ENCODE data around the gene CRYBG1. TPM values are rescaled to one million over a fixed set of nuclear protein-coding genes. Genes with fewer than 3 reads are reported as not detected.
A peak's percentile ranks its signal among the peaks of the same experiment; 100 is the strongest.

The CRYBG1 gene
- total RNA-seq, 1 experiment from 2014 or later: 19.9 TPM

- ATAC-seq: peak; percentile 33
- CTCF ChIA-PET: interaction anchor here (0.5 to 1.1 kb wide), 3 partner anchors 64 to 148 kb away, joined by 3 to 6 read pairs (median 3); no protein-coding TSS in a partner anchor
- Histone ChIP-seq H3K79me2 (ENCODE audit: low read length) (peaks cover 56% of the 10 kb centered on the region), H3K27me3 (ENCODE audit: low read length) (no peaks in the 10 kb centered on the region), H3K27ac (ENCODE audit: low read length) (peak overlapping the region; percentile 84), H3K36me3 (ENCODE audit: low read depth, low read length) (no peaks in the 10 kb centered on the region), H2AFZ (ENCODE audit: low read length) (peak overlapping the region; percentile 95), H3K4me1 (ENCODE audit: insufficient read depth, low read length) (peaks cover 35% of the 10 kb centered on the region), H3F3A (ENCODE audit: low read length, unreplicated experiment) (no peaks in the 10 kb centered on the region), H4K20me1 (ENCODE audit: low read length) (no peaks in the 10 kb centered on the region), H3K4me3 (ENCODE audit: low read length) (peak overlapping the region; percentile 87), H3K9me2 (replicated peaks; ENCODE audit: low read length) (no peaks in the 10 kb centered on the region), H3K4me2 (ENCODE audit: low read length) (peak overlapping the region; percentile 91), H3K9me3 (ENCODE audit: low read length) (no peaks in the 10 kb centered on the region), H3K9ac (ENCODE audit: low read length) (peak overlapping the region; percentile 91)
- peak; percentile 58 for DNase-seq
- BruUV-seq (replicated peaks): no TSS peak
- POLR2A ChIA-PET (ENCODE audit: unreplicated experiment): interaction anchor here (0.6 kb wide), 2 partner anchors 10 to 187 kb away, joined by 3 to 5 read pairs; partner anchors contain the start of gene ATG5
- intact Hi-C loops (cut with micrococcal nuclease): loop anchor here (5.0 kb wide), 3 partner anchors 40 to 465 kb away; no protein-coding TSS in a partner anchor
- TF ChIP-seq EZH2 (IDR thresholded peaks at IDR 0.05; ENCODE audit: low read length, unreplicated experiment): no peak
- no peak for TF ChIP-seq EZH2phosphoT487 (IDR thresholded peaks at IDR 0.05; ENCODE audit: borderline replicate concordance, low read length)
- peak; percentile 22; the same call in 1 of the 2 replicates for TF ChIP-seq CTCF (conservative IDR thresholded peaks at IDR 0.05; ENCODE audit: low read depth, low read length)
Measured at GRCh38 chr6:106512048-106512967, 151.8 kb downstream of the CRYBG1 start.

GRCh38 chr6:106512968-106513574, 152.6 kb downstream of the CRYBG1 start:
- Histone ChIP-seq H2AFZ (ENCODE audit: low read length) (peak overlapping the region; percentile 95), H3K27ac (ENCODE audit: low read length) (peak overlapping the region; percentile 84), H3K4me1 (ENCODE audit: insufficient read depth, low read length) (peaks cover 35% of the 10 kb centered on the region), H3K36me3 (ENCODE audit: low read depth, low read length) (no peaks in the 10 kb centered on the region), H3F3A (ENCODE audit: low read length, unreplicated experiment) (no peaks in the 10 kb centered on the region), H3K4me3 (ENCODE audit: low read length) (peak overlapping the region; percentile 87), H3K9me2 (replicated peaks; ENCODE audit: low read length) (no peaks in the 10 kb centered on the region), H3K4me2 (ENCODE audit: low read length) (peak overlapping the region; percentile 91), H3K9ac (ENCODE audit: low read length) (peak overlapping the region; percentile 91), H3K79me2 (ENCODE audit: low read length) (peaks cover 63% of the 10 kb centered on the region), H3K9me3 (ENCODE audit: low read length) (no peaks in the 10 kb centered on the region), H4K20me1 (ENCODE audit: low read length) (no peaks in the 10 kb centered on the region), H3K27me3 (ENCODE audit: low read length) (no peaks in the 10 kb centered on the region)
- BruUV-seq (replicated peaks): TSS peak; percentile 43
- DNase-seq: no peak
- TF ChIP-seq EZH2phosphoT487 (IDR thresholded peaks at IDR 0.05; ENCODE audit: borderline replicate concordance, low read length) (no peak), EZH2 (IDR thresholded peaks at IDR 0.05; ENCODE audit: low read length, unreplicated experiment) (no peak), CTCF (conservative IDR thresholded peaks at IDR 0.05; ENCODE audit: low read depth, low read length) (no peak)
- CTCF ChIA-PET: interaction anchor here (0.8 to 1.1 kb wide), 2 partner anchors 72 to 152 kb away, joined by 3 to 6 read pairs; partner anchors contain the start of gene CRYBG1
- no peak for ATAC-seq
- POLR2A ChIA-PET (ENCODE audit: unreplicated experiment): interaction anchor here (0.6 kb wide), 1 partner anchor 11 kb away, joined by 3 read pairs; no protein-coding TSS in a partner anchor
- intact Hi-C loops (cut with micrococcal nuclease): loop anchor here (1.0 to 5.0 kb wide), 4 partner anchors 41 to 464 kb away; no protein-coding TSS in a partner anchor

Measured in PC-3 (cell line).